ENCODE measurements around the gene STK40. TPM values are rescaled to one million over a fixed set of nuclear protein-coding genes. Genes with fewer than 3 reads are reported as not detected.
A peak's percentile ranks its signal among the peaks of the same experiment; 100 is the strongest.

Gene STK40
- total and polyA plus RNA-seq, 9 of the 15 experiments (the other 6 are each of a cell fraction or from before 2014, with no cell fraction given), result 0.69 to 94.3 (median 39.1) TPM

- no peak for TF ChIP-seq ZNF639 (CRISPR knock-in tag; conservative IDR thresholded peaks at IDR 0.05 in 1 of 2, IDR thresholded peaks at IDR 0.05 in 1 of 2)
- TF ChIP-seq CHD2 (IDR thresholded peaks at IDR 0.05; ENCODE audit: low read depth, low read length), result no peak
- no peak for TF ChIP-seq GATA2 (CRISPR knock-in tag; IDR thresholded peaks at IDR 0.05)
- TF ChIP-seq SMAD1 (IDR thresholded peaks at IDR 0.05; ENCODE audit: low read depth, low read length, partially characterized antibody), result peak; percentile 19
- TF ChIP-seq ZMIZ1 (IDR thresholded peaks at IDR 0.05; ENCODE audit: low read depth in 2 of 2, low read length in 2 of 2), result no peak
- peak; percentile 0 for TF ChIP-seq MEIS2 (IDR thresholded peaks at IDR 0.05; ENCODE audit: partially characterized antibody)
- no peak for TF ChIP-seq ZNF699 (CRISPR knock-in tag; IDR thresholded peaks at IDR 0.05; ENCODE audit: insufficient replicate concordance)
- TF ChIP-seq NBN (IDR thresholded peaks at IDR 0.05; ENCODE audit: low read depth), result 0 out of 2 replicates have a peak, but pooled peaks have one; percentile 67
- TF ChIP-seq SAP30 (IDR thresholded peaks at IDR 0.05; ENCODE audit: borderline replicate concordance, insufficient read depth, low read depth, low read length, poor library complexity, severe bottlenecking), result peak; percentile 83
- 0 out of 2 replicates have a peak, but pooled peaks have one; percentile 63 for TF ChIP-seq ZSCAN29 (IDR thresholded peaks at IDR 0.05)
- 0 out of 2 replicates have a peak, but pooled peaks have one; percentile 7 for TF ChIP-seq RAD51 (IDR thresholded peaks at IDR 0.05; ENCODE audit: borderline replicate concordance, low read depth)
- TF ChIP-seq DPF2 (IDR thresholded peaks at IDR 0.05), result peak; percentile 51; the same call in 1 of the 2 replicates
- TF ChIP-seq TEAD1 (CRISPR knock-in tag; IDR thresholded peaks at IDR 0.05), result 0 out of 4 replicates have a peak, but pooled peaks of 1 of the 2 experiments have one; percentile 6
- peak; percentile 96 for TF ChIP-seq CHD1 (IDR thresholded peaks at IDR 0.05; ENCODE audit: low read length)
- TF ChIP-seq LCOR (CRISPR knock-in tag; IDR thresholded peaks at IDR 0.05), result 0 out of 2 replicates have a peak, but pooled peaks have one; percentile 32
- 0 out of 2 replicates have a peak, but pooled peaks have one; percentile 9 for TF ChIP-seq TAL1 (IDR thresholded peaks at IDR 0.05)
- peak; percentile 42 for TF ChIP-seq HNRNPLL (IDR thresholded peaks at IDR 0.05; ENCODE audit: low read depth, low read length, poor library complexity, severe bottlenecking)
- peak; percentile 60 for TF ChIP-seq LEF1 (IDR thresholded peaks at IDR 0.05)
- TF ChIP-seq PKNOX1 (IDR thresholded peaks at IDR 0.05), result peak; percentile 15; the same call in 1 of the 2 replicates
- TF ChIP-seq NFRKB (IDR thresholded peaks at IDR 0.05; ENCODE audit: low read depth), result 0 out of 2 replicates have a peak, but pooled peaks have one; percentile 16
- 0 out of 2 replicates have a peak, but pooled peaks have one; percentile 5 for TF ChIP-seq TCF3 (CRISPR knock-in tag; IDR thresholded peaks at IDR 0.05)
- 0 out of 2 replicates have a peak, but pooled peaks have one; percentile 9 for TF ChIP-seq RB1 (IDR thresholded peaks at IDR 0.05; ENCODE audit: low read depth)
These were observed 948 bp downstream of the STK40 start (continued) for GRCh38 chr1:36384542-36385409.
